HG02884 (cell line): ENCODE measurements around the gene ENO1.
"Not testable (repeated sequence)": the region's sequence is repeated elsewhere in the genome, so short reads cannot be mapped to it uniquely, and the experiment has no call there.

Experiments used
- ATAC-seq: cut with Tn5 transposase; IDR thresholded peaks from one replicate; pipeline ENCODE4 v1.9.1; 2021; ENCODE audit warnings: mild to moderate bottlenecking, moderate library complexity; ENCODE audit not compliant: unreplicated experiment

Gene ENO1

GRCh38 chr1:8878448-8878697 lies at the start of gene ENO1:
TSS of gene ENO1 (minus strand) at chr1:8878686. CDS start at chr1:8874908, 3,778 bp downstream.
- ATAC-seq: no peak

- no peak for ATAC-seq
Observed at GRCh38 chr1:8926707-8927694, 48.5 kb upstream of the ENO1 start.

- ATAC-seq: no peak
Observed at GRCh38 chr1:8925960-8926359, 47.5 kb upstream of the ENO1 start.

- ATAC-seq: no peak
Observed at GRCh38 chr1:8925406-8925805, 46.9 kb upstream of the ENO1 start.

GRCh38 chr1:8922962-8923361 lies 44.5 kb upstream of the ENO1 start:
- no peak for ATAC-seq

GRCh38 chr1:8917536-8917935 lies 39.0 kb upstream of the ENO1 start:
- ATAC-seq: not testable (repeated sequence)

- no peak for ATAC-seq
Observed at GRCh38 chr1:8915446-8915845, 37.0 kb upstream of the ENO1 start.

- no peak for ATAC-seq
Observed at GRCh38 chr1:8914466-8914865, 36.0 kb upstream of the ENO1 start.

- ATAC-seq: no peak
Observed at GRCh38 chr1:8913457-8913856, 35.0 kb upstream of the ENO1 start.

- no peak for ATAC-seq
Observed at GRCh38 chr1:8911416-8912309, 33.2 kb upstream of the ENO1 start.

GRCh38 chr1:8910914-8911313 lies 32.4 kb upstream of the ENO1 start:
- ATAC-seq: no peak

- ATAC-seq: no peak
Observed at GRCh38 chr1:8910331-8910730, 31.8 kb upstream of the ENO1 start.

- ATAC-seq: no peak
Observed at GRCh38 chr1:8908388-8909151, 30.1 kb upstream of the ENO1 start.

- no peak for ATAC-seq
Observed at GRCh38 chr1:8905582-8906191, 27.2 kb upstream of the ENO1 start.

- ATAC-seq: no peak
Observed at GRCh38 chr1:8903908-8904650, 25.6 kb upstream of the ENO1 start.

GRCh38 chr1:8903410-8903809 lies 24.9 kb upstream of the ENO1 start:
- ATAC-seq: no peak

GRCh38 chr1:8902765-8903164 lies 24.3 kb upstream of the ENO1 start:
- ATAC-seq: no peak

- not testable (repeated sequence) for ATAC-seq
Observed at GRCh38 chr1:8900684-8901083, 22.2 kb upstream of the ENO1 start.

- ATAC-seq: no peak
Observed at GRCh38 chr1:8899046-8899445, 20.6 kb upstream of the ENO1 start.

GRCh38 chr1:8898418-8898817 lies 19.9 kb upstream of the ENO1 start:
- not testable (repeated sequence) for ATAC-seq
